Measurements from ENCODE around the gene NACA.

DNA sequence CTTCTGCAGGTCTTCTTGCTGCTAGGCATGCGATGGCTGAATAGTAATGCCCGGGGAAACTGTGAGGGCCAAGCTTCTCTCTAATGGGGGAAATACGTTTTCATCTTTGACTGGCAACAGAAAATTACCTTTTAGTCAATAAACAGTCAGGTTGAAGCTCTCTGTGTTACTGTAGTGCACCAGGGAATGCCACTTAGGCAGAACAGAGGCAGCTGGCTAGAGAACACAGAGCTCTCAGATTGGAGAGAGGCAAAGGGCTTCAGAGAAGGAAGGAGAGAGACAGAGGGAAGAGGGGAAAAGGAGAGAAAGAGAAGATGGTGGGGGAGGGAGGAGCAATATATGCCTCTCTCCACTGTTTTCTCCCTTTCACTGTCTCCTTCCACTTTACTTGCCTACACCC is 44.8 kb upstream of the NACA start:
- TF ChIP-seq, protein P1, sequence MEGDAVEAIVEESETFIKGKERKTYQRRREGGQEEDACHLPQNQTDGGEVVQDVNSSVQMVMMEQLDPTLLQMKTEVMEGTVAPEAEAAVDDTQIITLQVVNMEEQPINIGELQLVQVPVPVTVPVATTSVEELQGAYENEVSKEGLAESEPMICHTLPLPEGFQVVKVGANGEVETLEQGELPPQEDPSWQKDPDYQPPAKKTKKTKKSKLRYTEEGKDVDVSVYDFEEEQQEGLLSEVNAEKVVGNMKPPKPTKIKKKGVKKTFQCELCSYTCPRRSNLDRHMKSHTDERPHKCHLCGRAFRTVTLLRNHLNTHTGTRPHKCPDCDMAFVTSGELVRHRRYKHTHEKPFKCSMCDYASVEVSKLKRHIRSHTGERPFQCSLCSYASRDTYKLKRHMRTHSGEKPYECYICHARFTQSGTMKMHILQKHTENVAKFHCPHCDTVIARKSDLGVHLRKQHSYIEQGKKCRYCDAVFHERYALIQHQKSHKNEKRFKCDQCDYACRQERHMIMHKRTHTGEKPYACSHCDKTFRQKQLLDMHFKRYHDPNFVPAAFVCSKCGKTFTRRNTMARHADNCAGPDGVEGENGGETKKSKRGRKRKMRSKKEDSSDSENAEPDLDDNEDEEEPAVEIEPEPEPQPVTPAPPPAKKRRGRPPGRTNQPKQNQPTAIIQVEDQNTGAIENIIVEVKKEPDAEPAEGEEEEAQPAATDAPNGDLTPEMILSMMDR (IDR thresholded peaks at IDR 0.05) = no peak
- TF ChIP-seq POLR2A (IDR thresholded peaks at IDR 0.05) (no peak), EP300 (IDR thresholded peaks at IDR 0.05) (no peak), POLR2AphosphoS5 (IDR thresholded peaks at IDR 0.05) (no peak)

Measured in upper lobe of left lung (tissue), 4 donors.